ENCODE data around the gene EIF3L.

The EIF3L gene

DNA sequence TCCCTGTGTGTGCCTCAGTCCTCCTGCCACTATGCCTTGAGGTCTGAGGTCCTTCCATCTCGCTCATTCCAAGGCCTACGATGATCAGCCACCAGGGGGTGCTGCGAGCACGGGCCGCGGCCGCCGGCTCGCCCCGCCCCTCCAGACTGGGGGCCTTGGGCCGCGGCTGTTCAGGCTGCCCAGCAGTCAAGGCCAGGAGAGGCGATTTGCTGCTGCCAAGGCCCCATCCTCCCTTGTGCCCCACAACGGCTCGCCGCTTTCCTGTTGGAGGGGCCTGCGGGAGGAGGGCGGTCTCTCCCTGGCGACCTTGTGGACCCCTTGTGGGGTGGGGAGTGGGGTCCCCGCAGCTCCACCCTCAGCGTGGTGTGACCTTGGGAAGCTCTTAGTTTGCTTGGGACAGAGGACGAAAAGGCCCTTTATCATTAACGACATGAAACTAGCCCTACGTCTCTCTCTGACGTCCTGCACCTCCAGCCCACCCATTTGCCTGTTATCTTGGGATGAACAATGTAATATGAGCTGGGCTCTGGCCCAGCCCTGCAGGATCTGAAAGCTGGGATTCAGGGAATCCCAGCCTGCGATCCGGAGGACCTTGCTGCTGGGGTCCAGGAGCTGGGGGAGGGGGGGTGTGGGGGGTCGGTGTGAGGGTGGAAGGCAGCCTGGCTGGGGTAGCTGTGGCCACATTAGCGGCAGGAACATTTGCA, 31.4 kb upstream of the EIF3L start:
- peak; percentile 58 for DNase-seq (ENCODE audit: low read depth, low spot score)

DNA sequence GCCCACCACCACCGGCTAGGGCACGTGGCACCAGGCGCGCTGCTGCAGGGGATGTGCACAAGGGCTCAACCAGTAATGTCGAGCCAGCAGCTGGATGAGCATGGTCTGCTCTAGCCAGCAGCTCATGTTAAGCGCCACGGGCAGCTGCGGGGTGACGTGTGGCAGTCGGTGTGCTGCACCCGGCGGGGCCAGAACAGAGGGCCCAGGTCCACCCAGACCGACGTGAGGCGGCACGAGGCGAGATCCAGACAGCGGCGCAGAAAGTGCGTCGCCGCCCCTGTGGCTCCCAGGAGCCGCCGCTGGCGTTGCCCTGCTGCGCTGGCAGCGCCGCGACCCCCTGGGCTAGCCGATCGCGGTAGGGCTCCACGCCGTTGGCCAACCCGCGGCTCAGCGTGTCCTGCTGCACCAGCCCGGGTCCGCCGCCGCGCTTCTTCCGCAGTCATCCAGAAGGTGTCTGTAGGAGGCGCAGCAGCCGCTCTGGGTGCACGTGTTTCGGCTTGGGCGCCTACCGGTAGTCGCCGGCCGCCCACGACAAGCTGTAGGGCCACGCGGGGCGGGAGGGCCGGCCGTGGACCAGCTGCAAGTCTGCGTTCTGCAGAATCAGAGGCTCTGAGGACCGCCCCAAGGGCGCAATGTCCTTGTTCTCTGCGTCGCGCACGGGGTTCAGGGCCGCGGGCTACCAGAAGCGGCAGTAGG, 30.7 kb upstream of the EIF3L start:
- peak; percentile 32 for DNase-seq (ENCODE audit: low read depth, low spot score)

DNA sequence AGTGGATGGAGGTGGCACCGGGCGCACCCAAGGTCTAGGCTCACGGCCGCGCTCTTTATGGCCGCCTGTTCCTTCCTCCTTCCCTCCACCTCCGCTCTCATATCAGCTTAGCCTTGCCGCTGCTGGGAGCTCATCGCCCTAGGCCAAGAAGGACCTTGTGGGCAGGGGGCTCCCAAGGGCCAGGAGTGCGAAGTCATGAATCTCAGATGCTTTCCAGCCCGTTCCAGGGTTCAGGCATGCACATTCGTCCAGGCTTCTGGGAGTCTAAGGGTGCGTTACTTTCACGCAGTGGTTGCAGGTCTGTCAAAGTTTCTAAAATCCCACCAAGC, 30.1 kb upstream of the EIF3L start:
- DNase-seq (ENCODE audit: low read depth, low spot score) = no peak

DNA sequence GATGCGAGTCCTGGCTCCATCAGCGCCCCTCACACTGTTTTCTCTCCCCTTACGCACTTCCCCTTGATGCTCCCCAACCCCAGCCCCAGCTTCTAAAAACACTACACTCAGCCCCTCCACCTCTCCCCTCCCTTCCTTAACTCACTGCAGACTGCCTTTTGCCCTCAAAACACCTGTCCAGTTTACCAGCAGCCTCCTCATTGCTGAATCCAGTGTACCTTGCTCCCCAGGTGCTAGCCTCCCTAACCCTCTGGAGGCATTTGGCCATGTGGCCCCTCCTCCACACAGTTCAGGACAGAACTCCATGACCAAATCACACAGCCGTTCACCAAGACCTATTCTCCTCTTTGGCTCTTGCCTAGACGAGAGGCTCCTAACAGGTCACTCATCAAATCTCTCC, 28.9 kb upstream of the EIF3L start:
- no peak for DNase-seq (ENCODE audit: low read depth, low spot score)

DNA sequence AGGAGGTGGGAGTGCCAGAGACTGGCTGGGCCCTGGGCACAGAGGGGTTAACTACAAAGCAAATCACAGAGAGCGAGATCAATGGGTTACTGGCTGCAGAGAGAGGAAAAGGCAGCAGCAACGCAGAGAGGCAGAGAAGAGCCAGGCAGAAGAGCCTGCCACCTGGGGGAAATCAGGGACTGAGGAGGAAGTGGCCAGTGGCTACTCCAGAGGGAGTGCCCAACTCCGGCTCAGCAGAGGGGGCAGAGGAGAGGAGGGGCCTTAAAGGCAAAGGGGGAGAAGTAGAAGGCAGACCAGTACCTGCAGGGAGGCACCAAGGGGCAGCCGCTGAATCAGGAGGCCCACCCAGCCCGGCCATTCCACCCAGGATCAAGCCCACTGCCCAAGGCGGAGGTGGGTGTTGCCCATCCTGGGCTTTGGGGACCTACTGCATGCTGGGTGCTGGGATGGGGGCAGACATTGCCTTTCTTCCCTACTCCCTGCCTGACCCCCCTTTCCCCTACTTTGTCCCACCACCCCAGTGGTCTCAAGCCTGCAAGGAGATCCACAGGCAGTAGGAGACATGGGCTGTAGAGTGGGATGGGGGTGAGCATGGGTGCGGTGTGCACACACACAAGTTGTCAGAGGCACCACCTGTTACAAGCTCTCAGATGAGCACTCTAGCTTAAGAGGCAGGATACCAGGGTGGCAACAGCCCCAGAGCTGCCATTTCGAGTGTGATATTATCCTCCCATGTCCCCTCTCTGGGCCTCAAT, 27.0 kb upstream of the EIF3L start:
- no peak for DNase-seq (ENCODE audit: low read depth, low spot score)

GRCh38 chr22:37823134-37823985, 25.9 kb upstream of the EIF3L start, which contains the start of gene GALR3:
Gene GALR3 (plus strand): TSS chr22:37823382. CDS start chr22:37823407, 25 bp downstream.
- no peak for DNase-seq (ENCODE audit: low read depth, low spot score)

- DNase-seq (ENCODE audit: low read depth, low spot score) = no peak
These were observed 24.3 kb upstream of the EIF3L start for GRCh38 chr22:37824674-37825641.

- no peak for DNase-seq (ENCODE audit: low read depth, low spot score)
These were observed 22.2 kb upstream of the EIF3L start for GRCh38 chr22:37827056-37827455.

DNA sequence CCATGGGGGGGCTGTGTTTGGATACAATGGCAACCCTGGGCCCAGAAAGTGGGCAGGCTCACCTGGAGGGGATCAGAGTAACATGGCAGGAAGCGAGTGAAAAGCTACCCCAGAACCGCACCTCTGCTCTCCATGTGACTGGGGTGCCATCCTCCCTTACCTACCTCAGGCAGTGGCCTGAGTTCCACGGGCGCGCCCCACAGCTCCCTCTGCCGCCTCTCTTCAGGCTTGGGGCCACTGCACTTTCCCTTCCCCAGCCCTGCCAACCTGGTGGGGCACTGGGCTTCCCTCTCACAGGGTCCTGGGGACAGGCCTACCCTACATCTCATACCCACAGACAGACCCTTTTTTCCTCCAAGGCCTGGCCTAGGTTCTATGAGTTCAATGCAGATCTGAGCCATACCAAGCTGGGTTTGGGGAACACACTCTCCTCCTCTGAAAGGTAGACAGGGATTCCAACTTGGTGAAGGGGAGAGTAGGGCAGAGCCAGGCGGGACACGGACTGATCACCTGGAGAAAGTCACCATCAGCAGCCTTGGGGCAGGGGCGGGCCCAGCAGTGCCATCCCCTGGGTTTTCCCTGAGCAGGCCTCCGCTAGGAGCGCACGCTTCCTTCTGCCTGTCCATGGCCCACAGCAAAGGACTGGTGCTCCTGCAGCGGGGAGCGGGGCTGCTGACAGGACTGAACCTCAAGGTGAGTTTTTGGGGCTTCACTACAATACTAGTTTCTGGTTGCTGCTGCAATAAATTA, 19.0 kb upstream of the EIF3L start:
- DNase-seq (ENCODE audit: low read depth, low spot score) = no peak

DNA sequence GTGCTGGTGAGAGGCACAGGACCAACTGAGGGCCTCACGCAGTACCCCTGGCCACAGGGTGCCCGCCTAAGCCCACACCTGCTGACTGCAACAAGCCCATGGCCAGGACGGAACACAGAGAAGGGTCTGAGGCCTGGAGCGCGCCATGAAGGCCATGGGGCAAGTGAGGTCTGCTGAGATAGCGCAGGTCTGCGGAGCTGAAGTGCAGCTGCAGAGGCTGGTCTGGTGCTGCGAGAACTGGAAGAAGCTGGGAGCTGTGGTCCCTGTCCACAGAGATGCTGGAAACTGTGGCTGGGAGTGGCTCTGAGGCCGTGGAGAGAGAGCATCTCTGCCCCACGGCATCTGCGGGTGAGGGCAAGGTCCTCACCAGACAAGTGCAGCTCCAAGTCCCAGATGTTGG, 17.7 kb upstream of the EIF3L start:
- DNase-seq (ENCODE audit: low read depth, low spot score) = no peak

- DNase-seq (ENCODE audit: low read depth, low spot score) = no peak
These were observed 17.0 kb upstream of the EIF3L start for GRCh38 chr22:37832022-37832857.

DNA sequence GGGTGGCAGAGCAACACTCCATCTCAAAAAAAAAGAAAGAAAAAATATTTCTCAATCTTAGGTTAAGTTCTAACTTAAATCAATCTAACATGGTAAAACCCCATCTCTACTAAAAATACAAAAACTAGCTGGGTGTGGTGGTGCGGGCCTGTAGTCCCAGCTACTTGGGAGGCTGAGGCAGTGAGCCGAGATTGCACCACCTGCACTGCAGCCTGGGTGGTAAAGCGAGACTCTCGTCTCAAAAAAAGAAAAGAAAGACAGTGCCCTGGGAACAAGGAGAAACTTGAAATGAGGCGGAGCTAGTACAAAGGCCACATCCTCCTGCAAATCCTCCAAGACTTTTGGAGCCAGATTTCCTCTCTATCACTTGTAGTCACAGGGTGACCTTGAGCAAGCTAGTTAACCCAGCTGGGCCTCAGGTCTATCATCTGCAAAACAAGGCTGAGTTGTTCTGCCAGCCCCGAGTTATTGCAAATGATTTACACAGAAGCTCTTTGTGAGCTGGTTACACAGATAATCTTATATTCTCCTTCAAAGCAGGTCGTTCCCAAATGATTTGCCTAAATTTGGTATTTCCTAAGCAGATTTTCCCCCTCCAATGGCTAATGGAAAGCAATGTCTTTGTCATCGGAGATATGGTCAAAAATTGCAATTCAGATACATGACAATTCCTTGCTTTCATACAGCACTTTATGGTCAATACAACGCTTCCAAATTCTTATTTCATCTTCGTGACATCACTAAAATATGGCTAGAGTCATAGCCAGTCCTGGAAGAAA, 7.0 kb upstream of the EIF3L start:
- DNase-seq (ENCODE audit: low read depth, low spot score) = no peak

DNA sequence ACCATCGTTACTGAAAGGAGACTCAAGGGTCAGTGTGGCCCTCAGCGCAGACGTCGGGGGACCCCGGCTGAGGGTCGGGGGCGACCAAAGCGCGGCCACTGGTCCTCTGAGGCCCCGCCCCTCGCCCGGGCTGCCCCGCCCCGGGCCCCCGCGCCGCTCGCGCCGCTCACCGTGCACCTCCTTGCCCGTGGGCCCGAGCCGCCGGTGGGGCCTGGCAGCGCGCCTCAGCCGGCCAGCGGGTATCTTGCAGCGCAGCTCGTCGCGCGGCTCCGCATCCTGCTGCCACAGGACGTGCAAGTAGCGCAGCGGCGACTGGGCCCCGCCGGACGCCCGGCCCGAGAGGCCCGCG, 5.5 kb upstream of the EIF3L start:
- peak; percentile 23 for DNase-seq (ENCODE audit: low read depth, low spot score)

- DNase-seq (ENCODE audit: low read depth, low spot score) = no peak
These were observed 4.3 kb upstream of the EIF3L start for GRCh38 chr22:37844904-37845329.

- DNase-seq (ENCODE audit: low read depth, low spot score) = no peak
These were observed 2.8 kb upstream of the EIF3L start for GRCh38 chr22:37846433-37846832.

DNA sequence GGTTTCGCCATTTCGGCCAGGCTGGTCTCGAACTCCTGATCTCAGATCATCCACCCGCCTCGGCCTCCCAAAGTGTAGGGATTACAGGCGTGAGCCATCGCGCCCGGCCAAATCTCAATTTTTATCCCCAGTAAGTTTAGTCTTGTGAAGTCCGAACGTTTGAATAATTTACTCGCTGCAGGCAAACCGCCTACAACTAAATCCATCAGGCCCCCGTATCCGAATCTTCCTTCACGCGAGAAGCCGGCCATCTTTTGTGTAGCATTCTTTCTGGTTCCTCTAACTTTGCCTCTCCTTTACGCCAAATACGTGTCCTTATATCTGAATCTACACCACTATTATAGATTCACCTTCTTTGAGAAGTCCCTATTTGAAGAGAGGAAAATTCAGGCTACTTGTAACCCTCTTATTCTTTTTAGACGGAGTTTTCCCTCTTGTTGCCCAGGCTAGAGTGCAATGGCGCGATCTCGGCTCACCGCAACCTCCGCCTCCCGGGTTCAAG, 581 bp upstream of the EIF3L start:
- DNase-seq (ENCODE audit: low read depth, low spot score) = no peak

GRCh38 chr22:37850801-37851200, 1.6 kb downstream of the EIF3L start:
- DNase-seq (ENCODE audit: low read depth, low spot score) = no peak

- no peak for DNase-seq (ENCODE audit: low read depth, low spot score)
These were observed 3.2 kb downstream of the EIF3L start for GRCh38 chr22:37852418-37852817.
